Right renal pelvis (tissue), 4 donors: ENCODE data around the gene SRRM3. TPM values are rescaled to one million over a fixed set of nuclear protein-coding genes. Genes with fewer than 3 reads are reported as not detected.
"Not testable (repeated sequence)": the region's sequence is repeated elsewhere in the genome, so short reads cannot be mapped to it uniquely, and the experiment has no call there.

ENCODE experiments used
- DNase-seq, 4 donors: peaks; one replicate each; pipeline ENCODE4 v3.0.0-alpha.2; 2013; ENCODE audit warnings: low read depth in 4 of 4, low spot score in 3 of 4, missing footprints in 1 of 4
- polyA plus RNA-seq, 4 donors: library from polyadenylated mRNA; unstranded; fragments of 120-200 nt; gene quantifications; one replicate each; pipeline ENCODE4 v1.2.1, GENCODE V29; 2013; ENCODE audit not compliant: insufficient read length in 4 of 4

Gene SRRM3
- polyA plus RNA-seq, 4 donors = 0.83 to 2.6 (median 1.9) TPM

- DNase-seq = no peak
Measured at GRCh38 chr7:76283254-76284159, 81.8 kb downstream of the SRRM3 start.

GRCh38 chr7:76285604-76286374 lies 84.1 kb downstream of the SRRM3 start:
- DNase-seq = no peak

DNA sequence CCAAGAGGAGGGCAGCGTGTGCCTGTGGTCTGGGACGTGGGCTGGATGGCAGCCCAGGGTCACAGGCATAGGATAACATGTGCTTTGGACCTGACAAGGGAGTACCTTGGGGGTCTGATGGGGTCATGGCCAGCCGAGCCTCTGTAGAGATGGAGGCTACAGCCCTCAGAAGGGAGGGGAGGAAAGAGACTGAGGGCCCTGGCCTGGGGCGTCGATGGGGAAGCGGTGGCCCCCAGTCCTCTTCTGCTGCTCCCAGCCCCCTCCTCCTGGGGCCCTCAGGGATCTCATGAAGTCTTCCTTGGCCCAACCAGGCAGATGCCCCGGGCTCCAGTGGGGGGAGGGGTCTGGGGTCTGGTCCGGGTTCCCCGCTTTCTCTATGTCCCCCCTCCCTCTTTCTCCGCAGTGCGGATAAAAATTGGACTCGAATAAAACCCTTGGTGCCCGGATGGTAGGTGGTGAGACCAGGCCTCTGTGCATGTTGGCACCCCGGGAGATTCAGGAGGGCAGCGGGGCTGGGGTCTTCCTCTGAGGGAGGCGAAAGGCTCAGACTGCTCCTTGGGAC lies 85.2 kb downstream of the SRRM3 start:
- DNase-seq = no peak

GRCh38 chr7:76290847-76291350 lies 89.2 kb downstream of the SRRM3 start:
- DNase-seq = not testable (repeated sequence)

- DNase-seq = peak; percentile 78 to 88 (median 80)
Measured at GRCh38 chr7:76291351-76292212, 89.9 kb downstream of the SRRM3 start.

DNA sequence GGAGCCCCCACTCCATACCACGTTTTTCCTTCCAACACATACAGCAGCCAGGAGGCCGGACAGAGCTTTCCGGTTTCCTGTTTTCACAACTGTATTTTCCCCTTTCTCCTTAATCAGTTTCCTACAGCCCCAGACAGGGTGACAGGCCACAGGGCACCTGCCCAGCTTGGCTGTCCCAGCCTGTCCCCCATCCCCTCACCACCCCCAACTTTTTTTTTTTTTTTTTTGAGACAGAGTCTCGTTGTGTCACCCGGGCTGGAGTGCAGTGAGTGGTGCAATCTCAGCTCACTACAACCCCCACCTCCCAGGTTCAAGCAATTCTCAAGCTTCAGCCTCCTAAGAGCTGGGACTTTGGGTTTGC lies 90.5 kb downstream of the SRRM3 start:
- DNase-seq = no peak

DNA sequence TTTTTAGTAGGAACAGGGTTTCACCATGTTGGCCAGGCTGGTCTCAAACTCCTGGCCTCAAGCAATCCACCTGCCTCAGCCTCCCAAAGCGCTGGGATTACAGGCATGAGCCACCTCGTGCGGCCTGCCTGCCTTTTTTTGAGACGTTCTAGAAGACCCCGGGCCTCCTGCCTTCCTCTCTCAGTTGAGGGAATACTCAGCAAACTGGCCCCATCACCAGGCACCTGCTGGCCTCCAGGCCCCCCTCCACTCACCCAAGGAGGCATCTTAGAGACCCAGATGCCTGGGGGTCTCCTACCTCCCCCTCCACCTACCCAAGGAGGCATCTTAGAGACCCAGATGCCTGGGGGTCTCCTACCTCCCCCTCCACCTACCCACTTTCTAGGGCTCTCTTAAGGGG lies 91.2 kb downstream of the SRRM3 start:
- not testable (repeated sequence) for DNase-seq

DNA sequence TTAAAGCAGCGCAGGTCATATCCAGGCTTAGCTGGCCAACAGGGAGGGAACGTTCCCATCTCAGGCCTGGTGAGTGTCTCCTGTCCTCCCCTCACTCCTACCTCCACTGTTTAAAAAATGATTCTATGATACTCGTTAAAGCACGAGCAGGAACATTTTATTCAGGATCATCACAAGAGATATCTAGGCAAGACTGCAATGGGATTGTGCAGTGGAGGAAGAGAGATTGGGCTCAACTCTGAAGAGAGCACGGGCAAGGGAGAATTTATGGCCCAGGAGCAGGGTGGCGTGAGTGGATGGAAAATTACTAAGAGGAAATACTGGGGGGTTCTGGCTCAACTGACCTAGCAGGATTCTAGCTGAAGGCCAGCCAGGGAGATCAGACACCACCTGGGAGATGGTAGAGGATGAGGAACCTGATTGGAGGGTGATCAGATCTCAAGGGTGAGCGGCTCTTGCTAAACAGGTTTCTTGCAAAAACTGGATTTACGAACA lies 91.8 kb downstream of the SRRM3 start:
- DNase-seq = no peak

DNA sequence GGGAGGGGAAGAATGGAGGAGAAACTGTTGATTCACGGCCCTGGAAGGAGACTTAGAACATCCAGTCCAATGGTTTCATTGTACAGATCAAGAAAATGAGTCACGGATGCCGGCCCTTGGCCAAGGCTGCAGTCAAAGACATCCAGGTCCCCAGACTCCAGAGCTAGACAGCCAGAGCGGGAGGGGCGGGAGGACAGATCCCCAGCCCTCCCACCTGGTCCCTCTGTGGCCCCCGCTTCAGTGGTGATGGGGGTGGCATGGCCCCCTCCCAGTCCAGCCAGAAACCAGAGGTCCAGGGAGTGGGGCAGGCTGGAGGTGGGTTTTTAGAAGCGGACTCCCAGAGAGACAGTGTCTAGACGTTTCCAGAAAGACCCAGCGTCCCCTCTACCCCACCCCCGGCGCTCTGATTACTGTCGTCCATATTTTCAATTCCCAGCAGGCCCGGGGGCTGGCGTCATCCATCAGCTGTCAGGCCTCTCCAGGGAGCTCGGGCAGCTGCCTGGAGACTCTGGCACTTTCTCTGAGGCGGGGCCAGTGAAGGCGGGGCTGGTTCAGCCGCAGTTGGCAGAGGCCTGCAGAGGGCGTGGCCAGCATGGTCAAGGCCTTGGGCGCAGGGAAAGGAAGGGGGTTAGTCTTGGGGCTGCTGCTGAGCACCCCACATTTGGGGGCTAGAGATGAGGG lies 92.8 kb downstream of the SRRM3 start:
- DNase-seq = peak in 2 of 4 donors; percentile 68 to 79

DNA sequence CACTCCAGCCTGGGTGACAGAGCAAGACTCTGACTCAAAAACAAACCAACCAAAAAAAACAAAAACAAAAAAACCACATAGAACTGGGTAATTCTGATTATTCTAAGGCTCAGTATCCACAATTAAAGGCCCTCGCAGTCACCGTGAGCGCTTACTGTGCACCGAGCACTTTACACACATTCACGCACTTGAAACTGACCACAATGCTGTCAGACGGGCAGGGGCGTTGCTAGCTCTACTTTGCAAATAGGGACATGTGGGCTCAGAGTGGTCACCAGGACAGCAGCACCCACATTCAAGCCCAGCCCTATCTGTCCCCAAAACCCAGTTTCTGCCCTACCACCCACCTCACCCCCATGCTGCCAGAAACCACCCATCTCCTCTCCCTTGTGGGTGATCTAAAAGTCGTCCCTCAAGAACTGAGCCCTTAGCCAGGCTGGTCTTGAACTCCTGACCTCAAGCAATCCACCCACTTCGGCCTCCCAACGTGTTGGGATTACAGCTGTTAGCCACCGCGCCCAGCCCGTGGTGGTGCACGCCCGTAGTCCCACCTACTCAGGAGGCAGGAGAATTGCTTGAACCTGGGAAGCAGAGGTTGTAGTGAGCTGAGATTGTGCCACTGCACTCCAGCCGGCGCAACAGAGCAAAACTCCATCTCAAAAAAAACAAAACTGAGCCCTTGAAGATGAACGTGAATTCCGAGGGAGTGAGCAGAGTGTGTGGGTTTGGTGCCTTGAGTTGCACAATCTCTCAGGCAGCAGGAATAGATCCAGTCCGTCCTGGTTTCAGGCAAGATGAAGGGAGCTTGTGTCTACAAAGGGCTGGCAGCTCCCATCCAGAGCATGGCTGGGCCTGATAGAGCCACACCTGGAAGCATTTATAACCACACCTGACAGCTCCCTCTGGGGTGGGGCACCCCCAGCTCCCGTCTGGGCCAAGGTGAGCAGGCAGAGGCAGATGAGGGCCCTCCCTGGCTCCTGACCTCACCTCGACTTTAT lies 95.3 kb downstream of the SRRM3 start:
- no peak for DNase-seq

GRCh38 chr7:76300166-76300731 lies 98.6 kb downstream of the SRRM3 start:
- DNase-seq = no peak

GRCh38 chr7:76301000-76301399 lies 99.3 kb downstream of the SRRM3 start:
- DNase-seq = no peak

- DNase-seq = peak in 2 of 4 donors; percentile 63 to 68
Measured at GRCh38 chr7:76302347-76303201, 100.9 kb downstream of the SRRM3 start, which contains the start of gene HSPB1. Gene HSPB1 (plus strand): TSS chr7:76302673. CDS start chr7:76302713, 40 bp downstream.

GRCh38 chr7:76303202-76304147 lies 101.8 kb downstream of the SRRM3 start:
- DNase-seq = peak; percentile 84 to 89 (median 85)

GRCh38 chr7:76304888-76305375 lies 103.2 kb downstream of the SRRM3 start:
- DNase-seq = no peak
